MCF 10A (cell line): ENCODE measurements around the gene SNRPD3. TPM values are rescaled to one million over a fixed set of nuclear protein-coding genes. Genes with fewer than 3 reads are reported as not detected.
"Not testable (repeated sequence)": the region's sequence is repeated elsewhere in the genome, so short reads cannot be mapped to it uniquely, and the experiment has no call there.

Source experiments
- BruUV-seq: library from RNA; stranded (reverse); fragments of 400-500 nt; replicated peaks from 2 replicates; lab custom pipeline; 2021; lab: Mats Ljungman, UMichigan
- CTCF ChIA-PET: fragments of 300-600 bp; sonication (Branson Sonifier 250); formaldehyde crosslinking; extraction: SDS; loops from one replicate; lab custom pipeline; 2021; ENCODE audit warnings: antibody characterized with exemption, inconsistent platforms; lab: Yijun Ruan, JAX
- POLR2A ChIA-PET: fragments of 300-600, 350-650 bp; sonication (Branson Sonifier 250); formaldehyde crosslinking; extraction: SDS; loops from one replicate; lab custom pipeline; 2020; ENCODE audit warnings: antibody characterized with exemption, inconsistent platforms; lab: Yijun Ruan, JAX
- DNase-seq: peaks from one replicate; pipeline ENCODE4 v3.0.0-alpha.2; 2018; ENCODE audit not compliant: unreplicated experiment
- H3K27ac Mint-ChIP-seq: one replicate; pipeline ENCODE4 v1.8.0; 2022; ENCODE audit warnings: mild to moderate bottlenecking, low read depth, mixed read lengths; ENCODE audit not compliant: unreplicated experiment
- H3K27me3 Mint-ChIP-seq: one replicate; pipeline ENCODE4 v1.8.0; 2022; ENCODE audit warnings: mixed read lengths; ENCODE audit not compliant: insufficient read depth, unreplicated experiment
- H3K36me3 Mint-ChIP-seq: one replicate; pipeline ENCODE4 v1.8.0; 2022; ENCODE audit warnings: mild to moderate bottlenecking, moderate library complexity, mixed read lengths; ENCODE audit not compliant: insufficient read depth, unreplicated experiment
- H3K4me1 Mint-ChIP-seq: one replicate; pipeline ENCODE4 v1.8.0; 2022; ENCODE audit warnings: mixed read lengths; ENCODE audit not compliant: insufficient read depth, unreplicated experiment
- H3K4me3 Mint-ChIP-seq: one replicate; pipeline ENCODE4 v1.8.0; 2022; ENCODE audit warnings: mild to moderate bottlenecking, moderate library complexity, mixed read lengths; ENCODE audit not compliant: unreplicated experiment
- H3K9me3 Mint-ChIP-seq: one replicate; pipeline ENCODE4 v1.8.0; 2022; ENCODE audit warnings: mixed read lengths; ENCODE audit not compliant: unreplicated experiment
- CTCF ChIP-seq: fragments of 200-600 bp; IDR thresholded peaks from one replicate; pipeline ENCODE4 v1.8.0; 2022; ENCODE audit warnings: antibody characterized with exemption, mild to moderate bottlenecking; ENCODE audit not compliant: unreplicated experiment
- intact Hi-C: fragments of 100-400 bp; cut with micrococcal nuclease; formaldehyde crosslinking; loops from 2 replicates; pipeline ENCODE4 v1.14.1; 2022
- total RNA-seq: library from RNA; stranded (reverse); gene quantifications from 2 replicates; pipeline ENCODE4 v1.2.3, GENCODE V29; 2022

SNRPD3 gene
- total RNA-seq, 1 experiment from 2014 or later, result 94.6 TPM

GRCh38 chr22:24523873-24524272 is 31.9 kb upstream of the SNRPD3 start:
- no peak overlapping the region for H3K27ac Mint-ChIP-seq
- ChIA-PET CTCF (interaction anchor here (0.7 to 3.4 kb wide), 7 partner anchors 18 to 347 kb away, joined by 3 to 42 read pairs (median 4); no protein-coding TSS in a partner anchor), POLR2A (interaction anchor here (0.7 kb wide), 1 partner anchor 101 kb away, joined by 3 read pairs; no protein-coding TSS in a partner anchor)
- H3K4me3 Mint-ChIP-seq, result no peak overlapping the region
- intact Hi-C loops, result no loop called here
- no TSS peak for BruUV-seq
- DNase-seq, result no peak
- no peaks in the 10 kb centered on the region for H3K36me3 Mint-ChIP-seq
- H3K9me3 Mint-ChIP-seq, result no peaks in the 10 kb centered on the region
- TF ChIP-seq CTCF, result no peak
- no peaks in the 10 kb centered on the region for H3K27me3 Mint-ChIP-seq
- H3K4me1 Mint-ChIP-seq, result peaks cover 7% of the 10 kb centered on the region

- POLR2A ChIA-PET, result no interaction called here
- no peak overlapping the region for H3K27ac Mint-ChIP-seq
Observed at GRCh38 chr22:24525416-24526037, 30.3 kb upstream of the SNRPD3 start.

GRCh38 chr22:24526191-24526590 is 29.6 kb upstream of the SNRPD3 start:
- no peaks in the 10 kb centered on the region for H3K36me3 Mint-ChIP-seq
- H3K27me3 Mint-ChIP-seq, result no peaks in the 10 kb centered on the region
- intact Hi-C loops, result no loop called here
- H3K9me3 Mint-ChIP-seq, result no peaks in the 10 kb centered on the region
- H3K4me3 Mint-ChIP-seq, result no peak overlapping the region
- POLR2A ChIA-PET, result no interaction called here
- H3K27ac Mint-ChIP-seq, result no peak overlapping the region
- no peak for DNase-seq
- TF ChIP-seq CTCF, result no peak
- CTCF ChIA-PET, result interaction anchor here (0.6 to 3.0 kb wide), 24 partner anchors 10 to 1597 kb away, joined by 3 to 25 read pairs (median 4); no protein-coding TSS in a partner anchor
- peaks cover 7% of the 10 kb centered on the region for H3K4me1 Mint-ChIP-seq
- BruUV-seq, result no TSS peak

More at GRCh38 chr22:24525416-24526037, 30.3 kb upstream of the SNRPD3 start:
- DNase-seq, result peak; percentile 83
- Mint-ChIP-seq H3K4me3 (no peak overlapping the region), H3K27me3 (no peaks in the 10 kb centered on the region), H3K4me1 (peaks cover 7% of the 10 kb centered on the region), H3K9me3 (no peaks in the 10 kb centered on the region), H3K36me3 (no peaks in the 10 kb centered on the region)
- BruUV-seq, result no TSS peak
- CTCF ChIA-PET, result interaction anchor here (0.6 to 3.0 kb wide), 21 partner anchors 10 to 1597 kb away, joined by 3 to 25 read pairs (median 4); no protein-coding TSS in a partner anchor
- TF ChIP-seq CTCF, result peak; percentile 72
- intact Hi-C loops, result loop anchor here (1.0 kb wide), 1 partner anchor 200 kb away; no protein-coding TSS in a partner anchor

- DNase-seq, result no peak
- ChIA-PET CTCF (interaction anchor here (0.6 to 1.5 kb wide), 7 partner anchors 9 to 205 kb away, joined by 3 to 11 read pairs (median 4); no protein-coding TSS in a partner anchor), POLR2A (interaction anchor here (2.1 kb wide), 1 partner anchor 25 kb away, joined by 12 read pairs; the partner anchor contains the start of genes GUCD1 and SNRPD3)
- no peaks in the 10 kb centered on the region for H3K4me1 Mint-ChIP-seq
- no peaks in the 10 kb centered on the region for H3K9me3 Mint-ChIP-seq
- no peak for TF ChIP-seq CTCF
- H3K27me3 Mint-ChIP-seq, result no peaks in the 10 kb centered on the region
- no peak overlapping the region for H3K4me3 Mint-ChIP-seq
- no peak overlapping the region for H3K27ac Mint-ChIP-seq
- no TSS peak for BruUV-seq
- intact Hi-C loops, result no loop called here
- H3K36me3 Mint-ChIP-seq, result no peaks in the 10 kb centered on the region
Observed at GRCh38 chr22:24529898-24530297, 25.9 kb upstream of the SNRPD3 start.

- H3K27ac Mint-ChIP-seq, H3K4me3 Mint-ChIP-seq, DNase-seq, BruUV-seq, H3K27me3 Mint-ChIP-seq, H3K36me3 Mint-ChIP-seq, H3K9me3 Mint-ChIP-seq, H3K4me1 Mint-ChIP-seq, intact Hi-C loops: not testable (repeated sequence)
- ChIA-PET POLR2A (interaction anchor here (0.7 to 2.1 kb wide), 2 partner anchors 24 to 42 kb away, joined by 3 to 12 read pairs; partner anchors contain the start of genes GUCD1 and SNRPD3), CTCF (interaction anchor here (1.2 to 1.3 kb wide), 2 partner anchors 9 to 205 kb away, joined by 3 to 5 read pairs; no protein-coding TSS in a partner anchor)
Observed at GRCh38 chr22:24530968-24531367, 24.8 kb upstream of the SNRPD3 start.
